Activated naive CD4-positive, alpha-beta T cell treated with anti-CD3 and anti-CD28 coated beads for 36 hours (primary cell): ENCODE data around the gene MYL12A. TPM values are rescaled to one million over a fixed set of nuclear protein-coding genes. Genes with fewer than 3 reads are reported as not detected.
A peak's percentile ranks its signal among the peaks of the same experiment; 100 is the strongest.
"Not testable (repeated sequence)": the region's sequence is repeated elsewhere in the genome, so short reads cannot be mapped to it uniquely, and the experiment has no call there.

ENCODE experiments used
- CTCF ChIA-PET: fragments of 350-600 bp; sonication (Branson Sonifier 250); formaldehyde crosslinking; loops from one replicate; lab custom pipeline; 2021; ENCODE audit warnings: antibody characterized with exemption; lab: Charles Lee
- DNase-seq: peaks from one replicate; pipeline ENCODE4 v3.0.0-alpha.2; 2020
- H3K27ac Mint-ChIP-seq: one replicate; pipeline ENCODE4 v1.8.0; 2021; ENCODE audit warnings: mild to moderate bottlenecking, mixed read lengths
- H3K27me3 Mint-ChIP-seq: one replicate; pipeline ENCODE4 v1.8.0; 2021; ENCODE audit warnings: low read depth, mixed read lengths
- H3K36me3 Mint-ChIP-seq: one replicate; pipeline ENCODE4 v1.8.0; 2021; ENCODE audit warnings: low read depth, mixed read lengths
- H3K4me1 Mint-ChIP-seq: one replicate; pipeline ENCODE4 v1.8.0; 2021; ENCODE audit warnings: low read depth, mixed read lengths
- H3K4me3 Mint-ChIP-seq: one replicate; pipeline ENCODE4 v1.8.0; 2021; ENCODE audit warnings: mild to moderate bottlenecking, moderate library complexity, mixed read lengths
- H3K9me3 Mint-ChIP-seq: one replicate; pipeline ENCODE4 v1.8.0; 2021; ENCODE audit warnings: mixed read lengths
- intact Hi-C: fragments of 100-400 bp; cut with micrococcal nuclease; formaldehyde crosslinking; loops from one replicate; pipeline ENCODE4 v1.15.1; 2023
- total RNA-seq, 2 experiments: library from RNA; stranded (reverse); gene quantifications; one replicate each; pipeline ENCODE4 v1.2.3, GENCODE V29; 2021

MYL12A gene
- total RNA-seq, 2 experiments from 2014 or later: 328 to 335 TPM

DNA sequence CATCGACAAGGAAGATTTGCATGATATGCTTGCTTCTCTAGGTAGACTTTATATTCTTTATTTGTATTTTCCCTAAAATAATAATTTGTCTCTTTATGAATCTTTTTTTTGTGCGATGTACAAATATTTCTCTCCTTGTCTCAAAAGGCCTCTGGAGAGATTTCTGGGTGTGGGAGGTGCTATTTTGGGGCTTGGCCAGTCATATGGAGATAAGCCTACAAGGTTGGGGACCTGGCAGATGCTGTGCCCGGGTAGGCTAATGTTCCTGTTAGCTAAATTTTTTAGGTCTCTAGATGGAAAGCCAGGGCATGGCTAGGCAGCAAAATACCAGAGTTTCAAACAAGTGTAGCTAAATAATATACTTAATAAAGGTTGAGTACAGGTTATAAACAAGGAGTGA lies 25.4 kb downstream of the MYL12A start:
- Mint-ChIP-seq H3K4me1 (peaks cover 52% of the 10 kb centered on the region), H3K36me3 (peaks cover 20% of the 10 kb centered on the region), H3K27me3 (no peaks in the 10 kb centered on the region), H3K9me3 (no peaks in the 10 kb centered on the region), H3K27ac (peak overlapping the region; percentile 67), H3K4me3 (no peak overlapping the region)
- no peak for DNase-seq
- intact Hi-C loops: no loop called here
- CTCF ChIA-PET: interaction anchor here (1.3 to 3.0 kb wide), 2 partner anchors 393 to 498 kb away, joined by 4 to 9 read pairs; no protein-coding TSS in a partner anchor

DNA sequence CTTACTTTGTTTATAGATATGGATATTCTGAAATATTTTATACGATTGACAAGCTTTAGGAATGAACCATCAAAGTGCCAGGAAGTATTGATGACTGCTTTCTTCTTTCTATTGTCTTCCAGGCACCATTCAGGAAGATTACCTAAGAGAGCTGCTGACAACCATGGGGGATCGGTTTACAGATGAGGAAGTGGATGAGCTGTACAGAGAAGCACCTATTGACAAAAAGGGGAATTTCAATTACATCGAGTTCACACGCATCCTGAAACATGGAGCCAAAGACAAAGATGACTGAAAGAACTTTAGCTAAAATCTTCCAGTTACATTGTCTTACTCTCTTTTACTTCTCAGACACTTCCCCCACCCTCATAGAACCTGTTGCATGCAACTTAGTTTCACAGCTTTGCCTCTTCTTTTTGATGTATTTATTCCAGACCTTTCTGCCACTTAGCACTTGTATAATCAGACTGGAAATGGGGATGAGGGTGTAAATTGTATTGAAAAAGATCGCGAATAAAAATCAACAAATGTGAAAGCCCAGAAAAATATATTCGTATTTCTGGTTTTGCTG lies 30.1 kb downstream of the MYL12A start:
- intact Hi-C loops: loop anchor here (1.0 to 5.0 kb wide), 3 partner anchors 8 to 105 kb away; no protein-coding TSS in a partner anchor
- H3K9me3 Mint-ChIP-seq, H3K27me3 Mint-ChIP-seq, DNase-seq, H3K4me3 Mint-ChIP-seq: not testable (repeated sequence)
- peaks cover 21% of the 10 kb centered on the region for H3K36me3 Mint-ChIP-seq
- CTCF ChIA-PET: interaction anchor here (0.6 to 4.0 kb wide), 4 partner anchors 308 to 410 kb away, joined by 3 to 40 read pairs (median 3); no protein-coding TSS in a partner anchor
- H3K27ac Mint-ChIP-seq: peak overlapping the region; percentile 79
- peaks cover 11% of the 10 kb centered on the region for H3K4me1 Mint-ChIP-seq

DNA sequence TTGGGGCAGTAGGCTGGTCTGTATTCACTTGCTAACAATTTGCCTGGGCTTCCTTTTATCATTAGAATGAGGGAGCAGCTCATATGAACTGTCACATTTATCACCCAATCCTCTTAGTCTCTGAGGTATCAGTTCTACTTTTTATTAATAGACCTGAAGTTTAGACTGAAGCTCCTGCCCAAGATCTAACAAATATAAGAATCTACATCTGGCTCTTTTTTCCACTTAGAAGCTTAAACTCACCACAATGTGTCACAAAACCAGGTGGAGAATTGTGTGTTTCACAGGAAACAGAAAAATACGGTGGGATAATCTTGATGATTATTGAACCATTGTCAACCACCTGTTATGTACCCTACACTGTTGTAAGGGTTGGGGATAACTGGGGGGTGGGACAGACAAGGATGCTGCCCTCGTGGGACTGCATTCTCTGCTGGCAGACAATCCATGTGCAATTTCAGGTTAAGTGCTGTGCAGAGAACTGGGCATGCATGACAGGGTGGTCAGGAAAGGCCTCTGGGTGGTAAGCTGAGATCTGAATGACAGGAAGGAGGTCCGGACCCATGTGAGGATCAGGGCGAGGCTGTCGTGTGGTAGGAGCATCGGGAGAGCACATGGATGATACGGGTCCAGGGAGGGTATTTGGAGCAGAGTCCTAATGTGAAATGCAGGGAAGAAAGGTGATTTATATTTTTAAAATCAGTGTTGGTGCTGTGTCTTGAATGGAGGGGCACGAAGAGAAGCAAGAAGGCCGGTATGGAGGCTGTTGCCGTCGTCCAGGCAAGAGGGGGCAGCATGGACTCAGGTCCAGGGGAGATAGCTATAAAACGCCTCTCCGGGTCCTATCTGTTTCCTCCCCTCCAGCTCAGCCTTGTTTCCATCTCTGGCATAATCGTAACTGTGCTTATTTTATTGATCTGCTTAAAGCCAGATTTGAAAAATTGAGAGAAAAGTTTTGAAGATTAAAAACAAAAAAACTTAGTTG lies 31.9 kb downstream of the MYL12A start:
- H3K4me3 Mint-ChIP-seq: no peak overlapping the region
- CTCF ChIA-PET: interaction anchor here (0.7 to 2.0 kb wide), 6 partner anchors 9 to 413 kb away, joined by 3 to 34 read pairs (median 4); no protein-coding TSS in a partner anchor
- intact Hi-C loops: loop anchor here (2.0 to 5.0 kb wide), 5 partner anchors 45 to 788 kb away; no protein-coding TSS in a partner anchor
- no peak overlapping the region for H3K27ac Mint-ChIP-seq
- peaks cover 12% of the 10 kb centered on the region for H3K36me3 Mint-ChIP-seq
- H3K4me1 Mint-ChIP-seq: peaks cover 8% of the 10 kb centered on the region
- no peaks in the 10 kb centered on the region for H3K9me3 Mint-ChIP-seq
- DNase-seq: no peak
- no peaks in the 10 kb centered on the region for H3K27me3 Mint-ChIP-seq

DNA sequence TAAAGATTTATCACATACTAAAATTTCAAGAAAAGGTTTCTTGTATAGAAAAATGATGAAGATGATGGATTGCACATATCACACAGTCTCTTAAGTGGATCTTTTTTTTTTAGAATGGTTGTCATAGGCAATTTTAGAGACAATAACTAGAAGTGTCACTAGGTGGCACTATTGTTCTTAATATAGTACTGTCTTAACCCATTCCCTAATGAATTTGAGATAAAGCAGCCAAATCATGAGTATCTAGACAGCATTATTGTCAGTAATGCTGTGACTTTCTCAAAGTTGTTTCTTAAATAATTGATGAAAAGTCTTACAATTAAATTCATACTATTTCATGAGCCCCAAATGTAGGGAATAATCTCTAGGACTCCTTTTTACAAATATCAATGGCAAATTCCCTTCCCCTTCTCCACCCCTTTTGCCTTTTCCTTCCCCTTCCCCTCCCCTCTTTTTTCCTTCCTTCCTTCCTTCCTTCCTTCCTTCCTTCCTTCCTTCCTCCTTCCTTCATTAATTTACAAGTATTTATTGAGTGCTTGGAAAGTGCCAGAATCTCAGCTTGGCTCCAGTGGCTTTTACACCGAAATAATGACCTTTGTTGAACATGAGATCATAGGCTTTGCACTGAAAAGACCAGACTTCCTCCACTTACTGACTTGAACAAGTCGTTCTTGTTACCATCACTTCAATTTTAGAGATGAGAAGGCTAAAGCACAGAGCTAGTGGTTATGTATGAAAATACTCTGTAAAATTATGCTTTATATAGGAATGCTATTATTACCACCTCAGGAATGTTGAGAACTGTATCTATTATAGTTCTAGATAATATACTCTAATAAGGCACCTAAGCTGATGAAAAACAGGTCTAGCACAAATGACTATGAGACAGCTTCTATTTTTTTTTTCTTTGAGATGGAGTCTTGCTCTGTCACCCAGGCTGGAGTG lies 34.1 kb downstream of the MYL12A start:
- CTCF ChIA-PET: interaction anchor here (0.6 to 6.7 kb wide), 24 partner anchors 13 to 726 kb away, joined by 3 to 138 read pairs (median 4); no protein-coding TSS in a partner anchor
- Mint-ChIP-seq H3K9me3 (no peaks in the 10 kb centered on the region), H3K4me3 (no peak overlapping the region), H3K4me1 (peaks cover 6% of the 10 kb centered on the region), H3K36me3 (peaks cover 7% of the 10 kb centered on the region), H3K27ac (no peak overlapping the region), H3K27me3 (no peaks in the 10 kb centered on the region)
- intact Hi-C loops: loop anchor here (1.0 to 5.0 kb wide), 9 partner anchors 43 to 786 kb away; no protein-coding TSS in a partner anchor
- no peak for DNase-seq

DNA sequence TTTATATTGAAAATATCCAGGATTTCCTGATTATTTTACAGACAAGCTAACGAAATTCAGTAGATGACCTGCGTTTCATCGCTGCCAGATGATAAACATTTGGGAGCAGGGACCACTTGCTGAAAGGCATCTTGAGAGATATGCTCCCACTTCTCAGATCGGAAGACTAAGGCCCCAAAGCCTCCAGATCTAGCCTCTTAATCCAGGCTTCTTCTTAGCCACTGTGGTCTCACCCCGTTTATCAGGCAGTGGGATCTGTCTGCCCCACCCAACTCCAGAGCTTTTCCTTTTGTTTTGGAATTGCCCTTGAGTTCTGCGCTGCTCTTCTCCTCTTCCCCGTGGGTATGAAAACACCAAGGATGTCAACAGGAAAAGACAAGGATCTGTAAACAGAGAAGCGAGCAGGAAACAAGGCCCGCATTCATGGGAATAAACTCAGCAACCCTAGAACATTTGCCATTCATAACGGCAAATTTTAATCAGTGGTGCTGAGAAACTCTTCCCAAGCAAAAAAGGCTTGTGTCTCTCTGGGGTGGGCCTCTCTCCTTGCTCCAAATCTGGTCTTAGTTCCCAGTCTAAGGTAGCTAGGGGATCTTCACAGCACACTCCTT lies 35.8 kb downstream of the MYL12A start:
- peaks cover 3% of the 10 kb centered on the region for H3K9me3 Mint-ChIP-seq
- no peaks in the 10 kb centered on the region for H3K4me1 Mint-ChIP-seq
- no peak overlapping the region for H3K4me3 Mint-ChIP-seq
- H3K27ac Mint-ChIP-seq: no peak overlapping the region
- peaks cover under 1% of the 10 kb centered on the region for H3K36me3 Mint-ChIP-seq
- intact Hi-C loops: loop anchor here (5.0 kb wide), 2 partner anchors 489 to 784 kb away; no protein-coding TSS in a partner anchor
- CTCF ChIA-PET: interaction anchor here (0.6 to 6.7 kb wide), 8 partner anchors 11 to 381 kb away, joined by 3 to 138 read pairs (median 11); no protein-coding TSS in a partner anchor
- no peak for DNase-seq
- H3K27me3 Mint-ChIP-seq: no peaks in the 10 kb centered on the region

DNA sequence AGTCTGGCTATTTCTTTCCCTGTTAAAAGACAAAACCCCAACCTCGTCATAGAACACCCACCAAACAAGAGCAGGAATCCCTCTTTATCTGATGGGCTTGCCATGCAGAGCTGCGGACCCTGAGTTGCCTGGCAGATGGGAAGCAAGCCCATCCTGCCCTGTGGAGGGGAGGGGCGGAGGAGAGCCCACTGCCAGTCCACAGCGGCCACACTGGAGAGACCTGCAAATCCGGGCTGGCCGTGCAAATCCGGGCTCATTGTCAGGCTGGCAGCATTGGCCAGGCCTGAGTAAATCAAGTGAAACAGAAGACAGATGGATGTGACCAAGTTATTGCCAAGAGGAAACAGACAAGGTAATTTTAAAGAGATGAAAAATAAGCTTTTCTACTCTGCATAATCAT lies 36.3 kb downstream of the MYL12A start:
- intact Hi-C loops: loop anchor here (5.0 kb wide), 2 partner anchors 488 to 783 kb away; no protein-coding TSS in a partner anchor
- H3K27me3 Mint-ChIP-seq: no peaks in the 10 kb centered on the region

DNA sequence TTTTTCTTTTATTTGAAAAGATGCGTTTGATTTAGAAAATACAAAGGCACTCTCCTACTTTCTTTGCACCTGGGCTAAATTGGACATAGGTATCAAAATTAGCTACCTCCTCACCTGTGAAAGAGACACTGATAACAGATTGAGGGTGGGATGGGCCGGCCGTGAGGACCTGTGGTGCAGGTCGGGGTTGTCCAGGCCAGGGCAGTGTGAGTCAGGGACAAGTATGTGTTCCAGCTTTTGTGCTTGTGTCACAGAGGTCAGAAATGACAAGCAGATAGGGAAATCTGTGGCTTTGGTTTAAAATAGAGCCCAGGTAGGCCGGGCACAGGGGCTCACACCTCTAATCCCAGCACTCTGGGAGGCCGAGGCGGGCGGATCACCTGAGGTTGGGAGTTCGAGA lies 36.9 kb downstream of the MYL12A start:
- no peak for DNase-seq
- CTCF ChIA-PET: interaction anchor here (1.1 to 6.7 kb wide), 4 partner anchors 13 to 380 kb away, joined by 3 to 138 read pairs (median 20); no protein-coding TSS in a partner anchor
- H3K4me1 Mint-ChIP-seq: no peaks in the 10 kb centered on the region
- H3K9me3 Mint-ChIP-seq: peaks cover 3% of the 10 kb centered on the region
- no peak overlapping the region for H3K27ac Mint-ChIP-seq
- no peak overlapping the region for H3K4me3 Mint-ChIP-seq
- intact Hi-C loops: loop anchor here (5.0 kb wide), 2 partner anchors 488 to 783 kb away; no protein-coding TSS in a partner anchor
- no peaks in the 10 kb centered on the region for H3K36me3 Mint-ChIP-seq
- H3K27me3 Mint-ChIP-seq: no peaks in the 10 kb centered on the region

More for the DNA sequence above, 36.3 kb downstream of the MYL12A start:
- Mint-ChIP-seq H3K9me3 (peaks cover 3% of the 10 kb centered on the region), H3K36me3 (no peaks in the 10 kb centered on the region), H3K27ac (no peak overlapping the region), H3K4me3 (no peak overlapping the region), H3K4me1 (no peaks in the 10 kb centered on the region)
- no peak for DNase-seq
- CTCF ChIA-PET: interaction anchor here (1.1 to 6.7 kb wide), 5 partner anchors 11 to 380 kb away, joined by 3 to 138 read pairs (median 11); no protein-coding TSS in a partner anchor

DNA sequence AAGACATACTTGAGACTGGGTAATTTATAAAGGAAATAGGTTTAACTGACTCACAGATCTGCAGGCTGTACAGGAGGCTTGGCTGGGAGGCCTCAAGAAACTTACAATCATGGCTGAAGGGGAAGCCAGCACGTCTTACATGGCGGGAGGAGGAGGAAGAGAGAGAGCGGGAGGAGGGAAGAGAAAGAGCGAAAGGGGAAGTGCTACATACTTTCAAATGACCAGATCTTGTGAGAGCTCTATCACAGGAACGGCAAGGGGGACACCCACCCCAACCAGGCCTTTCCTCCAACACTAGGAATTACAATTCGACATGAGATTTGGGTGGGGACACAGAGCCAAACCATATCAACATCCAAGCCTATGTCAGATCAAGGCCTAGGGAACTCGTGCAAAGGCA lies 38.6 kb downstream of the MYL12A start:
- no peak for DNase-seq
- Mint-ChIP-seq H3K4me1 (no peaks in the 10 kb centered on the region), H3K27me3 (no peaks in the 10 kb centered on the region), H3K27ac (no peak overlapping the region), H3K9me3 (peaks cover 11% of the 10 kb centered on the region), H3K36me3 (no peaks in the 10 kb centered on the region), H3K4me3 (no peak overlapping the region)
- intact Hi-C loops: no loop called here
- CTCF ChIA-PET: interaction anchor here (0.8 to 6.7 kb wide), 6 partner anchors 11 to 486 kb away, joined by 3 to 138 read pairs (median 3); no protein-coding TSS in a partner anchor

DNA sequence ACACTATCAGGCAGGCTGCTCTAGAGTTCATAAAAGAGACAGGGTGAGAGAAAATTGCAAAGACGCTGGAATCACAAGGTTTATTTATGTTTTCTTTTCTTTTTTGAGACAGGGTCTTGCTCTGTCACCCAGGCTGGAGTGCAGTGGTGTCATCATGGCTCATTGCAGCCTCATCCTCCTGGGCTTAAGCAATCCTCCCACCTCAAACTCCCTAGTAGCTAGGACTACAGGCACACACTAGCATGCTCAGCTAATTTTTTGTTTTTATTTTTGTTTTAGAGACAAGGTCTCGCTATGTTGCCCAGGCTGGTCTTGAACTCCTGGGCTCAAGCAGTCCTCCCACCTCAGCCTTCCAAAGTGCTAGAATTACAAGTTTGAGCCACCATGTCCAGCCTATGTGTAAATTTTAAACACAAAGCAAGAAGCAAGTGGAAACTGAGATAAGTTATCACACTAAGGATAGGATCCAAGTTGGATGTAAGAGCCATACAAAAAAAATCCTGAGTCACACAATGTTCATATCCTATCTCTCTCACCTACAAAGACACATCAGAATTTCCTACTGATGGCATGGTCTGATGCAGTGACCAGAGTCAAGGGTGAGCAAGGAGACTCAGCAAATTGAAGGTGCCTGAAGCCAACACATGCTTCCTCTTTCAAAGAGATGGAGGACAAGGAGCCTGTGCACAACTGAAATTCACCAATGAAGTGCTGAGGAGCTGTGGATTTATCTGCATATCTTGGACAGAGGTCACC lies 45.8 kb downstream of the MYL12A start:
- no peaks in the 10 kb centered on the region for H3K27me3 Mint-ChIP-seq
- H3K27ac Mint-ChIP-seq: no peak overlapping the region
- CTCF ChIA-PET: interaction anchor here (1.0 to 1.4 kb wide), 3 partner anchors 11 to 373 kb away, joined by 5 to 11 read pairs (median 7); no protein-coding TSS in a partner anchor
- intact Hi-C loops: no loop called here
- H3K36me3 Mint-ChIP-seq: no peaks in the 10 kb centered on the region
- peaks cover 3% of the 10 kb centered on the region for H3K4me1 Mint-ChIP-seq
- H3K9me3 Mint-ChIP-seq: peaks cover 12% of the 10 kb centered on the region
- DNase-seq: no peak
- no peak overlapping the region for H3K4me3 Mint-ChIP-seq

DNA sequence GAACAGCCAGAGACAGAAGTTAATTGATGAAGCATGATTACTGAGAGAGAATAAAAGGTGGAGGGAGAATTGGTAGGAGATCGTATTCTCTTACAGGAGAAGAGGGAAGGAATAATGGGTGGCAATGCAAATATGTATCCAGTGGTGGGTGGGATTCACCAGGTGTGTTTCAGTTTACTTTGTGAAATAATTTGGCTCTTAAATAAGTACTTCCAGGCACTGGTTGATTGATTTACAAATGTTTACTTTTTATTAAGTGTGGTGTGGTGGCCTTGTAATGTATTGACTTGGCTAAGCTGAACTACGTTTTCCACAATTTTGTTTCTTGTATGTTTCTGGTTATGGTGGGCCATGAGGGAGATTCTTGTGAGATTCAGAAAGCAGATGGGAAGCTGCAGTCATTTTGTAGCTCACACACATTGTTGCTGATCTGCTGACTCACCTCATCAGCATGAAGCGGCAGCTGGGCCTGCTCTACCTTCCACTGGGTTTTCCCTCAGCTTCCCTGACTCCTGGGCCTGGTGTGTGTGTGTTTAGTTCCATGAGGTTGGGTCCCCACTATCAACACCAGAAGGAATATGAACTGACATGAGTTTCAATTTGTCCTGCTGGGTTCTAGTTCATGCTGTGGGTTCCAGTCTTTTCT lies 47.0 kb downstream of the MYL12A start:
- no peak overlapping the region for H3K27ac Mint-ChIP-seq
- no peak for DNase-seq
- no peaks in the 10 kb centered on the region for H3K36me3 Mint-ChIP-seq
- peaks cover 3% of the 10 kb centered on the region for H3K27me3 Mint-ChIP-seq
- intact Hi-C loops: loop anchor here (5.0 kb wide), 2 partner anchors 373 to 703 kb away; no protein-coding TSS in a partner anchor
- H3K4me3 Mint-ChIP-seq: no peak overlapping the region
- peaks cover 3% of the 10 kb centered on the region for H3K4me1 Mint-ChIP-seq
- CTCF ChIA-PET: interaction anchor here (0.5 to 1.4 kb wide), 6 partner anchors 12 to 372 kb away, joined by 3 to 11 read pairs (median 4); no protein-coding TSS in a partner anchor
- peaks cover 13% of the 10 kb centered on the region for H3K9me3 Mint-ChIP-seq
